ENCODE results near the gene UBE2R2. TPM values are rescaled to one million over a fixed set of nuclear protein-coding genes. Genes with fewer than 3 reads are reported as not detected.

UBE2R2 gene
- total and polyA plus RNA-seq, 10 of the 15 experiments (the other 5 are each of a cell fraction or from before 2014, with no cell fraction given): 7.2 to 32.8 (median 17.2) TPM

DNA sequence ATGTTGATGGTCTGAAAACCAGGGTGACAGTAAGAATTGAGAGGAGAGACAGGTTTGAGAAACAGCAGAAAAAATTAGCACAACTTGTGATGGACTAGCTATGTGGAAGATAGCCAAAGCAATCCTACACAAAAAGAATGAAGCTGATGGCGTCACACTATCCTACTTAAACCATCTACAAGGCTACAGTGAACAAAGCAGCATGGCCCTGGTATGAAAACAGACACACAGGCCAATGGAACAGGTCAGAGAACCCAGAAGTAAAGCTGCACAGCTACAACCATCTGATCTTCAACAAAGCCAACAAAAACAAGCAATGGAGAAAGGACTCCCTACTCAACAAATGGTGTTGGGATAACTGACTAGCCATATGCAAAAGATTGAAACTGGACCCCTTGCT, 7.5 kb upstream of the UBE2R2 start:
- no peak for TF ChIP-seq CREB1 (IDR thresholded peaks at IDR 0.05; ENCODE audit: low read depth)
- TF ChIP-seq BRCA1 (IDR thresholded peaks at IDR 0.05; ENCODE audit: low read depth, low read length): no peak
- TF ChIP-seq NR2C2 (IDR thresholded peaks at IDR 0.05; ENCODE audit: borderline replicate concordance, control insufficient read depth, insufficient read length, low read depth): no peak
- no peak for TF ChIP-seq ZZZ3 (IDR thresholded peaks at IDR 0.05; ENCODE audit: control insufficient read depth, insufficient read length, low read depth)
- TF ChIP-seq, protein P1, sequence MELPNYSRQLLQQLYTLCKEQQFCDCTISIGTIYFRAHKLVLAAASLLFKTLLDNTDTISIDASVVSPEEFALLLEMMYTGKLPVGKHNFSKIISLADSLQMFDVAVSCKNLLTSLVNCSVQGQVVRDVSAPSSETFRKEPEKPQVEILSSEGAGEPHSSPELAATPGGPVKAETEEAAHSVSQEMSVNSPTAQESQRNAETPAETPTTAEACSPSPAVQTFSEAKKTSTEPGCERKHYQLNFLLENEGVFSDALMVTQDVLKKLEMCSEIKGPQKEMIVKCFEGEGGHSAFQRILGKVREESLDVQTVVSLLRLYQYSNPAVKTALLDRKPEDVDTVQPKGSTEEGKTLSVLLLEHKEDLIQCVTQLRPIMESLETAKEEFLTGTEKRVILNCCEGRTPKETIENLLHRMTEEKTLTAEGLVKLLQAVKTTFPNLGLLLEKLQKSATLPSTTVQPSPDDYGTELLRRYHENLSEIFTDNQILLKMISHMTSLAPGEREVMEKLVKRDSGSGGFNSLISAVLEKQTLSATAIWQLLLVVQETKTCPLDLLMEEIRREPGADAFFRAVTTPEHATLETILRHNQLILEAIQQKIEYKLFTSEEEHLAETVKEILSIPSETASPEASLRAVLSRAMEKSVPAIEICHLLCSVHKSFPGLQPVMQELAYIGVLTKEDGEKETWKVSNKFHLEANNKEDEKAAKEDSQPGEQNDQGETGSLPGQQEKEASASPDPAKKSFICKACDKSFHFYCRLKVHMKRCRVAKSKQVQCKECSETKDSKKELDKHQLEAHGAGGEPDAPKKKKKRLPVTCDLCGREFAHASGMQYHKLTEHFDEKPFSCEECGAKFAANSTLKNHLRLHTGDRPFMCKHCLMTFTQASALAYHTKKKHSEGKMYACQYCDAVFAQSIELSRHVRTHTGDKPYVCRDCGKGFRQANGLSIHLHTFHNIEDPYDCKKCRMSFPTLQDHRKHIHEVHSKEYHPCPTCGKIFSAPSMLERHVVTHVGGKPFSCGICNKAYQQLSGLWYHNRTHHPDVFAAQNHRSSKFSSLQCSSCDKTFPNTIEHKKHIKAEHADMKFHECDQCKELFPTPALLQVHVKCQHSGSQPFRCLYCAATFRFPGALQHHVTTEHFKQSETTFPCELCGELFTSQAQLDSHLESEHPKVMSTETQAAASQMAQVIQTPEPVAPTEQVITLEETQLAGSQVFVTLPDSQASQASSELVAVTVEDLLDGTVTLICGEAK (IDR thresholded peaks at IDR 0.05; ENCODE audit: borderline replicate concordance): no peak
- TF ChIP-seq BCL11A (IDR thresholded peaks at IDR 0.05; ENCODE audit: low read depth, low read length): no peak
- no peak for TF ChIP-seq RELA (IDR thresholded peaks at IDR 0.05; ENCODE audit: borderline replicate concordance, partially characterized antibody)
- no peak for TF ChIP-seq NRF1 (conservative IDR thresholded peaks at IDR 0.05; ENCODE audit: low read depth, low read length)
- TF ChIP-seq ZNF622 (IDR thresholded peaks at IDR 0.05): no peak
- TF ChIP-seq ZBTB4 (CRISPR knock-in tag; IDR thresholded peaks at IDR 0.05): no peak
- no peak for TF ChIP-seq EP300 (IDR thresholded peaks at IDR 0.05; ENCODE audit: borderline replicate concordance in 1 of 2, control insufficient read depth in 1 of 2, low read depth in 2 of 2, low read length in 2 of 2)
- no peaks in the 10 kb centered on the region for H3K36me3 ChIP-seq (ENCODE audit: control insufficient read depth in 2 of 2, insufficient read depth in 2 of 2, low read length in 1 of 2)
- ATAC-seq: no peak
- no peaks in the 10 kb centered on the region for H3K27me3 ChIP-seq (replicated peaks in 1 of 2; ENCODE audit: control insufficient read depth in 2 of 2, insufficient read depth in 2 of 2, low read length in 1 of 2)
- CTCF ChIA-PET: interaction anchor here (0.7 to 1.2 kb wide), 3 partner anchors 31 to 43 kb away, joined by 3 read pairs; no protein-coding TSS in a partner anchor
- peaks cover 7% of the 10 kb centered on the region for H3K4me1 ChIP-seq (ENCODE audit: control insufficient read depth, insufficient read depth, low read length)
- RAD21 ChIA-PET (ENCODE audit: unreplicated experiment): interaction anchor here (0.8 kb wide), 1 partner anchor 265 kb away, joined by 3 read pairs; no protein-coding TSS in a partner anchor
- H4K20me1 ChIP-seq (ENCODE audit: control insufficient read depth, insufficient read depth): no peaks in the 10 kb centered on the region
- H2AFZ ChIP-seq (ENCODE audit: control insufficient read depth, low read depth, low read length): no peak overlapping the region
- no TSS peak for BruUV-seq (replicated peaks)
- no peak overlapping the region for H3K4me2 ChIP-seq (ENCODE audit: control insufficient read depth, insufficient read depth)
- in situ Hi-C loops (cut with MboI) (no loop called here), intact Hi-C loops (cut with micrococcal nuclease; ENCODE audit: unreplicated experiment) (loop anchor here (5.0 kb wide), 1 partner anchor 113 kb away; no protein-coding TSS in a partner anchor)
- no peak overlapping the region for H3K4me3 ChIP-seq
- POLR2A ChIA-PET: no interaction called here
- no peaks in the 10 kb centered on the region for H3K9me3 ChIP-seq (replicated peaks; ENCODE audit: control insufficient read depth, insufficient read depth, low read length)
- 36% methylated on average over 1 of the region's 1 CpG for WGBS (ENCODE audit: insufficient coverage, insufficient replicate concordance, low lambda C conversion rate, missing lambda C conversion rate)
- SMC1A ChIA-PET (ENCODE audit: uncharacterized antibody, unreplicated experiment): interaction anchor here (1.0 kb wide), 2 partner anchors 28 to 39 kb away, joined by 3 to 4 read pairs; no protein-coding TSS in a partner anchor
- FAIRE-seq: no peak
- no peaks in the 10 kb centered on the region for H3K79me2 ChIP-seq (ENCODE audit: control insufficient read depth, insufficient read depth, low read length)
- H3K27ac ChIP-seq (ENCODE audit: control insufficient read depth, insufficient read depth): no peak overlapping the region
- no peak for DNase-seq (ENCODE audit: low read depth, low spot score)
- H3K9ac ChIP-seq (ENCODE audit: control insufficient read depth, insufficient read depth, low read length): no peak overlapping the region

Measured in GM12878 (cell line).